Hepatic stellate cell (primary cell): Measurements from ENCODE around the gene COA1.
A peak's percentile ranks its signal among the peaks of the same experiment; 100 is the strongest.
"Not testable (repeated sequence)": the region's sequence is repeated elsewhere in the genome, so short reads cannot be mapped to it uniquely, and the experiment has no call there.

Experiments
- DNase-seq: peaks from one replicate; pipeline ENCODE4 v3.0.0; 2011; ENCODE audit warnings: low spot score

COA1 gene

GRCh38 chr7:43687866-43688265, 41.5 kb downstream of the COA1 start:
- not testable (repeated sequence) for DNase-seq

DNA sequence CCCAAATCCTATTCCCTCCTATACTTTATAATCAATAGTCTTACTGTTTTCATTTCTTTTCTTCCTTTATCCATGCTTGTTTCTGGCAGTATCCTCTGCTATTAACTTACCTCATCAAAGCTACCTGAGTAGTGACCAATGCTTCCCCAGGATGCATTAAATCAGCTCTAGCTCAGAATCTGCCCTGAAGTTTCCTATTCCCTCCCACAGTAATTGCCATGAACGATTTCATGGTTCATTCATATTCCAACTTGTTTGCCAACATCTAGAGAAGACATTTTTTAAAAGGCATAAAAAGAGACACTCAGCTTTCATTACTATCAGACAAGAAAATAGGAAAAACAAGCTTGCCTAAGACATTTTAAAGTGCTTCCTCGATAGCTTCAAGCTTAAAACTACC, 42.3 kb downstream of the COA1 start:
- no peak for DNase-seq

DNA sequence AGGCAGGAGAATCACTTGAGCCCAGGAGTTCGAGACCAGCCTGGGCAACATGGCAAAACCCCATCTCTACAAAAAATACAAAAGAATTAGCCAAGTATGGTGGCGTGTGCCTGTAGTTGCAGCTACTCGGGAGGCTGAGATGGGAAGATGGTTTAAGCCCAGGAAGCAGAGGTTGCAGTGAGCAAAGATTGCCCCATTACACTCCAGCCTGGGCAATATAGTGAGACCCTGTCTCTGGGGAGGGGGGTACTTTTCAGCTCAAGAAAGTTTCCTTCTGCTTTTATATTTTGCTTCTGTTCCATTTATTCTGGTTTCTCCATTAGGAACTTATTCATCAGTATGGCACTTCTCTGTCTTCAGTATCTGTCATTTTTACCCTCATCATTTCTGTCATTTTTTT, 48.6 kb downstream of the COA1 start:
- DNase-seq, result no peak

- DNase-seq, result no peak
These were observed 49.9 kb downstream of the COA1 start for GRCh38 chr7:43679210-43680068.

DNA sequence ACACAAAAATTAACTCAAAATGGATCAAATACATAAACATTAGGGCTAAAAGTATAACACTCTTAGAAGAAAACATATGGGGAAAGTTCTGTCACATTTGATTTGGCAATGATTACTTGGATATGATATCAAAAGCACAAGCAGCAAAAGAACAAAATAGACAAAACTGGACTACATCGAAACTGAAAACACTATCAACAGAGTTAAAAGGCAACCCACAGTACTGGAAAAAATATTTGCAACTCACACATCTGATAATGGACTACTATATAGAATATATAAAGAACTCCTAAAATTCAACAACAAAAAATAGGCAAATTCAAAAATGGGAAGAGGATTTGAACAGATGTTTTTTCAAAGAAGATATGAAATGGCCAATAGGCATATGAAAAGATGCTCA, 51.0 kb downstream of the COA1 start:
- no peak for DNase-seq

- DNase-seq, result no peak
These were observed 51.5 kb downstream of the COA1 start for GRCh38 chr7:43677864-43678263.

- peak; percentile 65 for DNase-seq
These were observed 54.5 kb downstream of the COA1 start for GRCh38 chr7:43674559-43675436.

DNA sequence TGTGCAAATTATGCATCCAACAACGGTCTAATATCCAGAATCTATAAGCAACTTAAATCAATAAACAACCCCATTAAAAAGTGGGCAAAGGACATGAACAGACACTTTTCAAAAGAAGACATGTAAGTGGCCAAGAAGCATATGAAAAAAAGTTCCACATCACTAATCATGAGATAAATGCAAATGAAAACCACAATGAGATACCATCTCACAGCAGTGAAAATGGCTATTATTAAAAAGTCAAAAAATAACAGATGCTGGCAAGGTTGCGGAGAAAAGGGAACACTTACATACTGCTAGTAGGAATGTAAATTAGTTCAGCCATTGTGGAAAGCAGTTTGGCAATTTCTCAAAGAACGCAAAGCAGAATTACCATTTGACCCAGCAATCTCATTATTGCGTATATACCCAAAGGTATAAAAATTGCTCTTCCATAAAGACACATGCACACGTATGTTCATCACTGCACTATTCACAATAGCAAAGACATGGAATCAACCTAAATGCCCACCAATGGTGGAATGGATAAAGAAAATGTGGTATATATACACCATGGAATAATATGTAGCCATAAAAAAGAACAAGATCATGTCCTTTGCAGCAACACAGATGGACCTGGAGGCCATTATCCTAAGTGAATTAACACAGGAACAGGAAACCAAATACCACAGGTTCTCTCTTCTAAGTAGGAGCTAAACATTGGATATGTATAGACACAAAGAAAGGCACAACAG, 55.9 kb downstream of the COA1 start:
- not testable (repeated sequence) for DNase-seq

GRCh38 chr7:43671521-43671920, 57.8 kb downstream of the COA1 start:
- no peak for DNase-seq

GRCh38 chr7:43669286-43670081, 59.8 kb downstream of the COA1 start:
- DNase-seq, result no peak

DNA sequence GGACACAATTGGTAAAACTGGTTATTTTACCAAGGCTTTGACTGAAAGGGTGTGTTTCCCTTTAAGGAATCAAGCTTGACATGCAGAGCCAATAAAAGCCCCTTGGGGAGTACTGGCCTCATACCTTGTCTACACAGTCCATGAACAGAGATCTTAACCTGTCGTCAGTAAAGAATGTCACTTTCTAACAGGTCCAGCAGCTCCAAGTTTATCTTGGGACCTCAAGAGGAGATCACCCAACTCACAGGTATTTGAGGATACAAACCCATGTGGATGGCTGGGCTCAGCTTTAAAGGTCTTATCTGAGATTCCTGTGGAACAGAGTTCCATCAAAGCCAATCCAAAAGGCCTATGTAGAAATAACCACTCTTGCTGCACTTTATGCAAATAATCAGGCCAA, 61.3 kb downstream of the COA1 start:
- no peak for DNase-seq

DNA sequence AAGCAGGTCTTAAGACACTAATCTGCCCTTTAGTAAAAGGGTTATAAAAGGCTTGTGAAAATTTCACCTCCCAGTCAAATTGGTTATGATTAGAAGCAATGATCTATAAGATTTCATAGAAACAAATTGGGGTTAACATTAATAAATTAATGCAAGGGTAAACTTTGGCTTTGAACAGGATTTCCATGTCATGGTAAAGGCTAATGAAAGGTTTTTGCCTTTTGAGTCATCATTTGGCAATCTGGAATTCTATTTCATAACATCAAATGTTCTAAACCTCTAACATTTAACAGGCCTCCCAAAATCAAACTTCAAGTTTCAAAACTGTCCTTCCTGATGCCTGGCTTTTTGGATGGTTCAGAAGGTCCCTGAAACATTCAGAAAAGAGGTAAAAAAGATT, 62.4 kb downstream of the COA1 start:
- DNase-seq, result no peak

GRCh38 chr7:43664681-43665080, 64.6 kb downstream of the COA1 start:
- no peak for DNase-seq

DNA sequence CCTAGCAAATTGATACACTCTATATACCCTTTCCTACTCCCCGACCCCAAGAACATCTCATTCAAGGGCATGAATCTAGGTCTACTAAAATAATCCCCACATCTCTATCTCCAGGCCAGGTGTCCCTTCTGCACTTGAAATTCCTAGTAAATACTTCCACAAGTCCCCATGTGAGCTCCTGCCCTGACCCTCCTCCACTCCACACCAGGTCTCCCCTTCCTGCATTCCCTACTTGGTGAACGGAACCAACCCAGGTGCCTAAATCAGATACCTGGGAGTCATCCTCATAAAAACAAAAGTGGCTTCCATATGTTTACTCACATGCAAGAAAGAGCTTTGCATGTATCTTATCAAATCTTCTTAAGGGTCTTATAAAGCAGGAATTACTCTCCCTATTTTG, 69.2 kb downstream of the COA1 start:
- no peak for DNase-seq

- no peak for DNase-seq
These were observed 69.8 kb downstream of the COA1 start for GRCh38 chr7:43659549-43659896.

GRCh38 chr7:43658718-43659548, 70.4 kb downstream of the COA1 start:
- DNase-seq, result peak; percentile 72

DNA sequence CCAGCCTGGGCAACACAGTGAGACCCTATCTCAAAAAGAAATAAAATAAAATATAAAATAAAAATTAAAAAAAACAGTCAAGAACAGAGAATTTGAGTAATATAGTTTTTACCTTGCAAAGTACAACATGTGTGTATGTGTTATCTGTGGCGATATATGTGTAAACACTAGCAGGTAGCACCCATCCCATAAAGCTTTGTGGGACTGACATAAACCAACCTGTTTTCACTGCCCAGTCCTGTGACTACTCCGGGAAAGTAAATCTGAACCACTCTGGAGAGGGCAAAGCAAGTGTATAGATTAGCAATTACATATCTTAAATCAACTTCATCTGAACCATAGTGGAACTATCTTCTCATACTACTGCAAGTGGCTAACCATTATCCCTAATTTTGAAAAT, 72.3 kb downstream of the COA1 start:
- no peak for DNase-seq

DNA sequence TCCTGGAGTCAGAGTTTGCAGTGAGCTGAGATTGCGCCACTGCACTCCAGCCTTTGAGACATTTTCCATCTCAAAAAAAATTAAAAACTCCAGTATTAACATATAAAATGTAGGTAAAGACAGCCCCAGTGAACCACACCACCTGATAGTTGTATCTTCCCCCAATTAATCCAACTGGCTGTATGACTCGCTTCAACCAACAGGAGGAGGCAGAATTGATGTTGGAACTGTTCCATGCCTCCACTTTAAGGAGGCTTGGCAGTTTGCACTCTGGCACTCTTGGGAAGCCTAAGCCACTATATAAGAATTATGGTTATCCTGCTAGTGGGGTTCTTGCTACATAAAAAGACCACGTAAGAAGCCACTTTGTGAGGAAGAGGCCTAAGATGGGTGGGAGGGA, 73.7 kb downstream of the COA1 start:
- DNase-seq, result no peak

DNA sequence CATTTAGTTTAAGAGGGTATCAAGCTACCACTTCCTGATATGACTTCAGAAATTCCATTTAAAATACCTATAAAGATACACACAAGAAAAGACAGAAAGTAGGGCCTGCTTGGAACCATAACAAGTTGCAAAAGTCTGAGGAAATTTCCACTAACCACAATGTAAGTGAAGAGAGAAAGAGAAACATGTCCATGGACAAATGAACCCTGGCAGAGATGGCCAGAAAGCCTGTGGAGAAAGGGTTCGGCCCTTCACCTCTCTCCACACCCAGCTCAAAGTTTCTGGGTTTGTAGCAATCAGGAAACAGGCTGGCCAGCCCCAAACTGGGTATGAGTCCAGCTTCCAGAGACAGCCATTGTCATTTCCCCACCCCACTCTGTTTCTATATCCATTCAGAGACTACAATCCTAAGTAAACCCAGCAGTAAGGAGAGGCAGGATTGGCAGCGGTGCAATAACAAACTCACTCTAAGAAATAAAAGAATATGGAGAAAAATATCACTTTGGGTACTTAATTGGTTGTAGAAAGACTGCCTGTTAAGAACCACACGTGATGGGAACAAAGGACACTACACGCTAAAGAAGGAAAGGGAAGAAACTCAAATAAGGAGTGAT, 75.3 kb downstream of the COA1 start:
- DNase-seq, result no peak

DNA sequence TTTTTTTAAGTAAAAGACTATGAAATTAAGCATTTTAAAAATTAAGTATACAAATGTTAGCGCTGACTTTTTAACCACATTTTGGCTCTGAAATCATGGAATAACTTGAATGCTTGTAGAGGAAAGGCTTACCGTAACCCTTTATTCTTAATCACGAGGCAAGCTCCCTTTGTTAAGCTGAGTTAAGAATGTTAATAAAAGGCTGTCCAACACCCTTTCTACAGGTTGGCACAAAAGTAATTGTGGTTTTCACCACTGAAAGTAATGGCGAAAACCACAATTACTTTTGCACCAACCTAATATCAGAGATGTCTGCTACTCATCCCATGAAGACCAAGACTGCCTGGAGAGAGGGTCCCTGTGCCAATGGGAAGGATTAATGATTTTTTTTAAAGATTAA, 75.9 kb downstream of the COA1 start:
- DNase-seq, result no peak
